HepG2 (cell line): ENCODE data around the gene TM4SF1. TPM values are rescaled to one million over a fixed set of nuclear protein-coding genes. Genes with fewer than 3 reads are reported as not detected.

Experiments
- ATAC-seq: fragments of 200-7000 bp; cut with Tn5 transposase; 3 replicates; pipeline ENCODE4 v1.9.1; 2020; ENCODE audit warnings: mild to moderate bottlenecking, moderate library complexity
- BruUV-seq: library from RNA; stranded (reverse); fragments of 400-500 nt; replicated peaks from 2 replicates; lab custom pipeline; 2021; lab: Mats Ljungman, UMichigan
- CTCF ChIA-PET: fragments of 300-600 bp; formaldehyde crosslinking; extraction: SDS; loops from one replicate; lab custom pipeline; 2021; ENCODE audit warnings: low total read pairs, inconsistent platforms, low intra/inter-chr PET ratio; lab: Yijun Ruan, JAX
- POLR2A ChIA-PET: fragments of 350-600 bp; sonication (Branson Sonifier 250); formaldehyde crosslinking; loops from one replicate; lab custom pipeline; 2020; ENCODE audit warnings: antibody characterized with exemption, inconsistent platforms; lab: Yijun Ruan, JAX
- DNase-seq: peaks from one replicate; pipeline ENCODE4 v3.0.0-alpha.2; 2015; ENCODE audit warnings: low spot score
- FAIRE-seq: peaks from 3 replicates; lab custom pipeline; 2011; peaks lifted over from hg19 to GRCh38; lab: Jason Lieb, UNC
- H2AFZ ChIP-seq: one replicate; pipeline ENCODE4 v1.6.1; 2011; ENCODE audit warnings: low read length, inconsistent platforms
- H3K27ac ChIP-seq: fragments of 300-600 bp; 3 replicates; pipeline ENCODE4 v1.8.0; 2011; ENCODE audit warnings: mixed run types, mild to moderate bottlenecking, mixed read lengths, low read length, inconsistent platforms; ENCODE audit not compliant: insufficient read depth; ENCODE audit errors: extremely low read length
- H3K27me3 ChIP-seq, 2 experiments: fragments of 200-600 bp in 1 of 2; 2 replicates in 1 of 2; 3 replicates in 1 of 2; pipeline versions ENCODE4 v1.6.0 to v1.8.0; 2011; ENCODE audit warnings: low read length in 2 of 2, mild to moderate bottlenecking in 2 of 2, moderate library complexity in 2 of 2, inconsistent platforms in 1 of 2; ENCODE audit not compliant: insufficient read depth in 2 of 2, control insufficient read depth in 1 of 2
- H3K36me3 ChIP-seq, 2 experiments: fragments of 200-600 bp in 1 of 2; replicated peaks in 1 of 2; 2 replicates in 1 of 2; 3 replicates in 1 of 2; pipeline versions ENCODE4 v1.5.1 to v1.8.0; 2011; ENCODE audit warnings: low read length in 2 of 2, inconsistent platforms in 1 of 2; ENCODE audit not compliant: insufficient read depth in 2 of 2, control insufficient read depth in 1 of 2
- H3K4me1 ChIP-seq: 2 replicates; pipeline ENCODE4 v1.5.1; 2012; ENCODE audit warnings: low read length, inconsistent platforms; ENCODE audit not compliant: insufficient read depth
- H3K4me2 ChIP-seq: 2 replicates; pipeline ENCODE4 v1.6.0; 2011; ENCODE audit warnings: low read depth, low read length, inconsistent platforms
- H3K4me3 ChIP-seq, 3 experiments: fragments of 200-600 bp in 1 of 3; sonication (generic), shearing (Covaris generic) in 1 of 3; replicated peaks in 1 of 3; 2 replicates each; pipeline ENCODE4 v1.5.1; 2011 to 2016; ENCODE audit warnings: low read length in 3 of 3, inconsistent platforms in 2 of 3, low read depth in 2 of 3, mild to moderate bottlenecking in 2 of 3, control low read depth in 1 of 3, mixed read lengths in 1 of 3; ENCODE audit not compliant: insufficient read depth in 1 of 3
- H3K79me2 ChIP-seq: one replicate; pipeline ENCODE4 v1.6.1; 2011; ENCODE audit warnings: low read length, inconsistent platforms; ENCODE audit not compliant: insufficient read depth
- H3K9ac ChIP-seq: 2 replicates; pipeline ENCODE4 v1.6.0; 2011; ENCODE audit warnings: mild to moderate bottlenecking, low read depth, low read length, inconsistent platforms; ENCODE audit not compliant: insufficient read depth
- H3K9me3 ChIP-seq: 2 replicates; pipeline ENCODE4 v1.5.1; 2012; ENCODE audit warnings: mild to moderate bottlenecking, low read length
- H4K20me1 ChIP-seq: 2 replicates; pipeline ENCODE4 v1.6.0; 2011; ENCODE audit warnings: inconsistent platforms, mild to moderate bottlenecking, low read length, moderate library complexity; ENCODE audit not compliant: insufficient read depth
- BCL6 ChIP-seq: IDR thresholded peaks from 2 replicates; pipeline ENCODE4 v1.6.1; 2016; ENCODE audit warnings: missing genetic modification reagents, missing compliant biosample characterization
- GATA4 ChIP-seq: sonication (generic); IDR thresholded peaks from 2 replicates; pipeline ENCODE4 v1.6.1; 2016; ENCODE audit warnings: antibody characterized with exemption, low read depth, borderline replicate concordance
- GATAD1 ChIP-seq: IDR thresholded peaks from 2 replicates; pipeline ENCODE4 v1.6.1; 2016; ENCODE audit warnings: missing genetic modification reagents, missing compliant biosample characterization
- HDAC2 ChIP-seq: sonication (generic); formaldehyde crosslinking; IDR thresholded peaks from 2 replicates; pipeline ENCODE4 v1.4.0; 2020; ENCODE audit warnings: missing genetic modification reagents
- HMG20A ChIP-seq: IDR thresholded peaks from 2 replicates; pipeline ENCODE4 v1.6.1; 2016; ENCODE audit warnings: borderline replicate concordance
- HNRNPK ChIP-seq: fragments of 200-400 bp; formaldehyde crosslinking; IDR thresholded peaks from 2 replicates; pipeline ENCODE4 v1.6.1; 2018; ENCODE audit warnings: low read length, low read depth, moderate library complexity, mild to moderate bottlenecking; ENCODE audit not compliant: poor library complexity, severe bottlenecking
- HNRNPL ChIP-seq: fragments of 200-400 bp; formaldehyde crosslinking; IDR thresholded peaks from 2 replicates; pipeline ENCODE4 v1.6.1; 2017; ENCODE audit warnings: mild to moderate bottlenecking, low read depth, low read length
- KDM4B ChIP-seq: sonication (generic); formaldehyde crosslinking; IDR thresholded peaks from 2 replicates; pipeline ENCODE4 v1.4.0; 2020; ENCODE audit warnings: missing genetic modification reagents
- NFKB2 ChIP-seq: sonication (generic); formaldehyde crosslinking; IDR thresholded peaks from 2 replicates; pipeline ENCODE4 v1.4.0; 2020; ENCODE audit warnings: missing genetic modification reagents, borderline replicate concordance
- NR1H2 ChIP-seq: sonication (generic); formaldehyde crosslinking; IDR thresholded peaks from 2 replicates; pipeline ENCODE4 v1.8.1; 2022; ENCODE audit warnings: low read depth, missing genetic modification reagents, borderline replicate concordance
- PATZ1 ChIP-seq: sonication (generic); formaldehyde crosslinking; IDR thresholded peaks from 2 replicates; pipeline ENCODE4 v1.4.0; 2020; ENCODE audit warnings: missing genetic modification reagents
- PITX1 ChIP-seq: sonication (generic); formaldehyde crosslinking; IDR thresholded peaks from 2 replicates; pipeline ENCODE4 v1.5.1; 2020; ENCODE audit warnings: mild to moderate bottlenecking, missing genetic modification reagents
- POLR2AphosphoS5 ChIP-seq: IDR thresholded peaks from 2 replicates; pipeline ENCODE4 v1.6.1; 2012; ENCODE audit warnings: low read depth, low read length
- SKIL ChIP-seq: sonication (generic); formaldehyde crosslinking; IDR thresholded peaks from 2 replicates; pipeline ENCODE4 v1.8.0; 2022; ENCODE audit warnings: missing genetic modification reagents, mild to moderate bottlenecking, moderate library complexity, borderline replicate concordance
- SOX5 ChIP-seq: IDR thresholded peaks from 2 replicates; pipeline ENCODE4 v1.6.1; 2016; ENCODE audit warnings: borderline replicate concordance
- SPEN ChIP-seq: sonication (generic); formaldehyde crosslinking; IDR thresholded peaks from 2 replicates; pipeline ENCODE4 v1.5.1; 2020; ENCODE audit warnings: low read depth, mild to moderate bottlenecking, missing genetic modification reagents
- TBP ChIP-seq: sonication (generic); formaldehyde crosslinking; IDR thresholded peaks from 2 replicates; pipeline ENCODE4 v1.5.0; 2020; ENCODE audit warnings: missing genetic modification reagents
- TEF ChIP-seq: sonication (generic); formaldehyde crosslinking; IDR thresholded peaks from 2 replicates; pipeline ENCODE4 v1.5.0; 2020; ENCODE audit warnings: missing genetic modification reagents
- THAP11 ChIP-seq: IDR thresholded peaks from 2 replicates; pipeline ENCODE4 v1.6.1; 2016; ENCODE audit warnings: missing biosample characterization, missing genetic modification reagents
- ZBTB38 ChIP-seq: sonication (generic); formaldehyde crosslinking; IDR thresholded peaks from 2 replicates; pipeline ENCODE4 v1.5.1; 2020; ENCODE audit warnings: mild to moderate bottlenecking, missing genetic modification reagents
- ZFP1 ChIP-seq: IDR thresholded peaks from 2 replicates; pipeline ENCODE4 v1.6.1; 2016
- ZNF333 ChIP-seq: sonication (generic); formaldehyde crosslinking; IDR thresholded peaks from 2 replicates; pipeline ENCODE4 v1.4.0; 2020; ENCODE audit warnings: mild to moderate bottlenecking, missing genetic modification reagents, borderline replicate concordance
- whole genome bisulfite sequencing: methylation state at CpG from one replicate; pipeline ENCODE4 v1.1.6; 2017; ENCODE audit warnings: low lambda C conversion rate; 5-methylcytosine and 5-hydroxymethylcytosine counted together
- in situ Hi-C: cut with HindIII; loops from 2 replicates; pipeline ENCODE4 v1.10.0; 2017; ENCODE audit warnings: low pct_unique_long_range_greater_than_20kb; ENCODE audit not compliant: extremely low pct_ligation_motif_present
- intact Hi-C: fragments of 100-400 bp; cut with micrococcal nuclease; formaldehyde crosslinking; loops from one replicate; pipeline ENCODE4 v1.10.0; 2022; ENCODE audit not compliant: unreplicated experiment
- polyA plus RNA-seq, 8 experiments: library from polyadenylated mRNA; depleted of rRNA in 3 of 8; stranded (reverse) in 7 of 8; unstranded in 1 of 8; fragments of >200 nt; fragmentation: Illumina TruSeq in 4 of 8; extraction: Trizol in 4 of 8; gene quantifications; 2 replicates each; pipeline versions ENCODE4 v1.2.1 to v1.2.3, GENCODE V29; 2011 to 2016; ENCODE audit warnings: low read depth in 4 of 8, missing spikeins in 1 of 8, mixed read lengths in 1 of 8; ENCODE audit not compliant: insufficient read depth in 1 of 8
- total RNA-seq, 5 experiments: library from RNA; depleted of rRNA; stranded (reverse); fragments of >200 nt; fragmentation: Illumina TruSeq; extraction: Trizol; gene quantifications; 2 replicates each; pipeline ENCODE4 v1.2.3, GENCODE V29; 2016; ENCODE audit warnings: low read depth in 1 of 5

TM4SF1 gene
- total and polyA plus RNA-seq, 2 of the 13 experiments (the other 11 are each of a cell fraction or from before 2014, with no cell fraction given): 431 to 1,359 TPM

- WGBS: 53% methylated on average over 3 of the region's 7 CpGs
- no peak overlapping the region for H3K9ac ChIP-seq
- no peaks in the 10 kb centered on the region for H3K27me3 ChIP-seq
- H3K9me3 ChIP-seq: no peaks in the 10 kb centered on the region
- H4K20me1 ChIP-seq: no peaks in the 10 kb centered on the region
- H3K4me3 ChIP-seq: no peak overlapping the region
- peak; percentile 60 for ATAC-seq
- intact Hi-C loops (loop anchor here (1.0 to 2.0 kb wide), 2 partner anchors 128 to 136 kb away; no protein-coding TSS in a partner anchor), in situ Hi-C loops (loop anchor here (5.0 kb wide), 2 partner anchors 40 to 130 kb away; no protein-coding TSS in a partner anchor)
- no peak for FAIRE-seq
- DNase-seq: peak; percentile 67
- ChIA-PET POLR2A (interaction anchor here (7.0 to 7.4 kb wide), 2 partner anchors 23 to 34 kb away, joined by 136 to 144 read pairs; partner anchors contain the start of gene TM4SF1), CTCF (interaction anchor here (0.8 to 3.1 kb wide), 7 partner anchors 23 to 142 kb away, joined by 3 to 26 read pairs (median 6); no protein-coding TSS in a partner anchor)
- H3K4me1 ChIP-seq: peaks cover 60% of the 10 kb centered on the region
- no peaks in the 10 kb centered on the region for H3K36me3 ChIP-seq
- H3K4me2 ChIP-seq: no peak overlapping the region
- no peak overlapping the region for H2AFZ ChIP-seq
- H3K79me2 ChIP-seq: peaks cover 6% of the 10 kb centered on the region
- peak overlapping the region; percentile 99 for H3K27ac ChIP-seq
- BruUV-seq: no TSS peak
- TF ChIP-seq PITX1 (CRISPR knock-in tag) (peak; percentile 52; the same call in 1 of the 2 replicates), GATAD1 (CRISPR knock-in tag) (peak; percentile 54; the same call in 1 of the 2 replicates), TBP (CRISPR knock-in tag) (no peak), SPEN (peak; percentile 31; the same call in 1 of the 2 replicates), TEF (CRISPR knock-in tag) (no peak), THAP11 (peak; percentile 53; the same call in 1 of the 2 replicates), KDM4B (0 out of 2 replicates have a peak, but pooled peaks have one; percentile 17), PATZ1 (CRISPR knock-in tag) (peak; percentile 70), HDAC2 (peak; percentile 64; the same call in 1 of the 2 replicates), HMG20A (CRISPR knock-in tag) (no peak), HNRNPL (no peak), ZFP1 (CRISPR knock-in tag) (no peak), GATA4 (no peak), POLR2AphosphoS5 (no peak), SOX5 (peak; percentile 48; the same call in 1 of the 2 replicates), ZNF333 (CRISPR knock-in tag) (no peak), SKIL (no peak), HNRNPK (no peak), NR1H2 (no peak), ZBTB38 (peak; percentile 47; the same call in 1 of the 2 replicates), BCL6 (CRISPR knock-in tag) (peak; percentile 33; the same call in 1 of the 2 replicates), NFKB2 (CRISPR knock-in tag) (peak; percentile 37; the same call in 1 of the 2 replicates)
Measured at GRCh38 chr3:149352556-149352955, 24.9 kb downstream of the TM4SF1 start.
